IMR-90 (cell line): ENCODE results near the gene FBXO22. TPM values are rescaled to one million over a fixed set of nuclear protein-coding genes. Genes with fewer than 3 reads are reported as not detected.

Experiments
- ATAC-seq: fragments of 200-7000 bp; cut with Tn5 transposase; 2 replicates; pipeline ENCODE4 v1.9.1; 2020; ENCODE audit warnings: low read depth, mild to moderate bottlenecking, moderate library complexity
- BruUV-seq: library from RNA; stranded (reverse); fragments of 400-500 nt; replicated peaks from 2 replicates; lab custom pipeline; 2021; lab: Mats Ljungman, UMichigan
- CTCF ChIA-PET: fragments of 300-600 bp; formaldehyde crosslinking; extraction: SDS; loops from one replicate; lab custom pipeline; 2021; ENCODE audit warnings: antibody characterized with exemption; lab: Yijun Ruan, JAX
- POLR2A ChIA-PET: fragments of 300-600 bp; sonication (Branson Sonifier 250); formaldehyde crosslinking; loops from one replicate; lab custom pipeline; 2022; ENCODE audit warnings: antibody characterized with exemption; ENCODE audit not compliant: unreplicated experiment; lab: Charles Lee
- DNase-seq: peaks from one replicate; pipeline ENCODE4 v3.0.0; 2013
- H2AFZ ChIP-seq: replicated peaks from 2 replicates; pipeline ENCODE3; 2013; ENCODE audit warnings: low read length, mild to moderate bottlenecking; ENCODE audit not compliant: poor library complexity
- H2AK5ac ChIP-seq: 2 replicates; pipeline ENCODE4 v1.6.1; 2013; ENCODE audit warnings: low read depth, low read length, inconsistent platforms
- H2AK9ac ChIP-seq: replicated peaks from 2 replicates; pipeline ENCODE3; 2013; ENCODE audit warnings: mild to moderate bottlenecking, low read depth, low read length, moderate library complexity; ENCODE audit not compliant: poor library complexity
- H2BK120ac ChIP-seq: 2 replicates; pipeline ENCODE4 v1.6.1; 2013; ENCODE audit warnings: low read depth, low read length, inconsistent platforms
- H2BK15ac ChIP-seq: 3 replicates; pipeline ENCODE4 v1.6.1; 2013; ENCODE audit warnings: low read depth, low read length, inconsistent platforms
- H2BK20ac ChIP-seq: 2 replicates; pipeline ENCODE4 v1.6.1; 2013; ENCODE audit warnings: low read depth, mild to moderate bottlenecking, inconsistent platforms, low read length, moderate library complexity
- H2BK5ac ChIP-seq: 2 replicates; pipeline ENCODE4 v1.6.1; 2013; ENCODE audit warnings: mild to moderate bottlenecking, low read depth, low read length, inconsistent platforms; ENCODE audit not compliant: poor library complexity, severe bottlenecking
- H3K14ac ChIP-seq: replicated peaks from 2 replicates; pipeline ENCODE4 v1.6.1; 2013; ENCODE audit warnings: low read depth, low read length, inconsistent platforms
- H3K18ac ChIP-seq: 2 replicates; pipeline ENCODE4 v1.6.1; 2013; ENCODE audit warnings: low read depth, low read length, control low read depth
- H3K23ac ChIP-seq: 2 replicates; pipeline ENCODE4 v1.6.1; 2013; ENCODE audit warnings: low read depth, low read length, inconsistent platforms
- H3K27ac ChIP-seq: 2 replicates; pipeline ENCODE4 v1.5.1; 2013; ENCODE audit warnings: mild to moderate bottlenecking, control low read depth, low read length; ENCODE audit not compliant: insufficient read depth
- H3K27me3 ChIP-seq: 2 replicates; pipeline ENCODE4 v1.6.1; 2013; ENCODE audit warnings: low read length; ENCODE audit not compliant: control insufficient read depth, insufficient read depth
- H3K36me3 ChIP-seq: 2 replicates; pipeline ENCODE4 v1.6.1; 2013; ENCODE audit warnings: low read length, mixed read lengths; ENCODE audit not compliant: control insufficient read depth, insufficient read depth
- H3K4ac ChIP-seq: 2 replicates; pipeline ENCODE4 v1.6.1; 2013; ENCODE audit warnings: low read depth, low read length, inconsistent platforms
- H3K4me1 ChIP-seq: 2 replicates; pipeline ENCODE4 v1.6.1; 2013; ENCODE audit warnings: low read length, mixed read lengths; ENCODE audit not compliant: control insufficient read depth, insufficient read depth
- H3K4me2 ChIP-seq: 2 replicates; pipeline ENCODE4 v1.6.1; 2013; ENCODE audit warnings: low read depth, mild to moderate bottlenecking, control low read depth, low read length, moderate library complexity
- H3K4me3 ChIP-seq: 2 replicates; pipeline ENCODE4 v1.5.1; 2013; ENCODE audit warnings: low read depth, mild to moderate bottlenecking, control low read depth, low read length, moderate library complexity; ENCODE audit not compliant: insufficient read depth
- H3K56ac ChIP-seq: 2 replicates; pipeline ENCODE4 v1.6.1; 2013; ENCODE audit warnings: low read length, inconsistent platforms; ENCODE audit not compliant: insufficient read depth; ENCODE audit errors: extremely low read depth
- H3K79me1 ChIP-seq, 2 experiments: 2 replicates each; pipeline ENCODE4 v1.6.1; 2013; ENCODE audit warnings: low read length in 2 of 2, inconsistent platforms in 1 of 2, low read depth in 1 of 2
- H3K9ac ChIP-seq: 2 replicates; pipeline ENCODE4 v1.6.1; 2013; ENCODE audit warnings: low read depth, low read length, control low read depth
- H3K9me1 ChIP-seq: 2 replicates; pipeline ENCODE4 v1.6.1; 2013; ENCODE audit warnings: low read length, inconsistent platforms; ENCODE audit not compliant: insufficient read depth
- H3K9me3 ChIP-seq: 2 replicates; pipeline ENCODE4 v1.6.1; 2013; ENCODE audit warnings: low read length; ENCODE audit not compliant: control insufficient read depth, insufficient read depth
- H4K20me1 ChIP-seq: 2 replicates; pipeline ENCODE4 v1.6.1; 2013; ENCODE audit warnings: low read length, inconsistent platforms; ENCODE audit not compliant: insufficient read depth
- H4K5ac ChIP-seq: 2 replicates; pipeline ENCODE4 v1.6.1; 2013; ENCODE audit warnings: mild to moderate bottlenecking, low read depth, low read length, control low read depth
- H4K8ac ChIP-seq, 2 experiments: 2 replicates each; pipeline ENCODE4 v1.6.1; 2013; ENCODE audit warnings: low read depth in 2 of 2, low read length in 2 of 2, control low read depth in 1 of 2, inconsistent platforms in 1 of 2
- H4K91ac ChIP-seq: 2 replicates; pipeline ENCODE4 v1.6.1; 2013; ENCODE audit warnings: low read depth, low read length, inconsistent platforms; ENCODE audit not compliant: insufficient read depth
- CEBPB ChIP-seq: IDR thresholded peaks from 2 replicates; pipeline ENCODE4 v1.6.1; 2012; ENCODE audit warnings: low read depth, low read length, improper control_type of control experiment
- CTCF ChIP-seq: conservative IDR thresholded peaks from 2 replicates; pipeline ENCODE4 v1.5.1; 2012; ENCODE audit warnings: mild to moderate bottlenecking, low read depth, low read length, improper control_type of control experiment
- RCOR1 ChIP-seq: IDR thresholded peaks from 2 replicates; pipeline ENCODE4 v1.6.1; 2012; ENCODE audit warnings: mild to moderate bottlenecking, low read length, improper control_type of control experiment; ENCODE audit not compliant: insufficient replicate concordance
- WGBS, 2 experiments: methylation state at CpG; one replicate each; pipeline versions ENCODE4 v1.1.5 to v1.1.7; 2013; ENCODE audit warnings: missing lambda C conversion rate in 2 of 2; ENCODE audit not compliant: insufficient read length in 1 of 2; ENCODE audit errors: extremely low coverage in 2 of 2; 5-methylcytosine and 5-hydroxymethylcytosine counted together
- dilution Hi-C: fragments of 300-500 bp; cut with HindIII; formaldehyde crosslinking; loops from one replicate; pipeline ENCODE4 v1.14.3; 2018; ENCODE audit warnings: low sequenced_read_pairs; ENCODE audit not compliant: unreplicated experiment
- in situ Hi-C: fragments of 300-500 bp; cut with MboI; formaldehyde crosslinking; loops from 3 replicates; pipeline ENCODE4 v1.14.3; 2019; ENCODE audit warnings: low sequenced_read_pairs, inconsistent platforms, mixed read lengths
- intact Hi-C: fragments of 100-400 bp; cut with micrococcal nuclease; formaldehyde crosslinking; loops from 2 replicates; pipeline ENCODE4 v1.10.0; 2022
- polyA plus RNA-seq, 3 experiments: library from polyadenylated mRNA; depleted of rRNA; stranded (reverse); fragments of >200 nt; gene quantifications; 2 replicates each; pipeline ENCODE4 v1.2.3, GENCODE V29; 2012; ENCODE audit warnings: low replicate concordance in 1 of 3
- total RNA-seq: library from RNA; depleted of rRNA; stranded (reverse); fragments of >200 nt; gene quantifications from 2 replicates; pipeline ENCODE4 v1.2.3, GENCODE V29; 2012

Gene FBXO22
- total and polyA plus RNA-seq, 2 of the 4 experiments (the other 2 are of a cell fraction) = 22.4 to 45.2 TPM

DNA sequence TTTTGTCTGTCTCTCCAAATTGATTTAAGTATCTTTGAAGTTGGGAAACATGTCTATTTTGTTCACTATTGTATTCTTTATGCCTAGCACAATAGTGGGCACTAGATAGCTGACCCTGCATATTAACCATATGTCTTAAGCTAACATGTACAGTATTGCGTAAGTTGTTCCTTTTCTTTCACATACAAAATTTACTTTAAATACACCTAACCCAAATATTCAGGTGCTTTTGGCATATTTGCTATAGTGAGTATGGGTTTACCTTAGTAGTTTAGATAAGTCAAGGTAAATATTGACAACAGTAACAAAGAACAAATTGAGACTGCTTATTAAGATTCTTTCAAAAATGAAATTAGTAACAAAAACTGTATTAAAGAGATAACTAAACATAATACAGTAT lies 57.7 kb downstream of the FBXO22 start:
- no peaks in the 10 kb centered on the region for H3K9me1 ChIP-seq
- H3K79me1 ChIP-seq = no peaks in the 10 kb centered on the region

More for the DNA sequence above, 57.7 kb downstream of the FBXO22 start:
- no CpG with 5 or more reads among the region's 1 CpG for WGBS, 2 experiments
- Histone ChIP-seq H3K23ac (no peak overlapping the region), H3K4me2 (no peak overlapping the region), H4K5ac (no peak overlapping the region), H3K27me3 (no peaks in the 10 kb centered on the region), H2AK9ac (no peak overlapping the region), H3K4me1 (peaks cover 2% of the 10 kb centered on the region; the same call in 1 of the 2 replicates), H4K8ac (no peak overlapping the region), H2AFZ (no peak overlapping the region), H2AK5ac (no peak overlapping the region), H3K14ac (no peak overlapping the region), H2BK120ac (no peak overlapping the region), H4K20me1 (no peaks in the 10 kb centered on the region; the same call in 1 of the 2 replicates), H3K56ac (no peak overlapping the region), H3K27ac (no peak overlapping the region), H3K36me3 (no peaks in the 10 kb centered on the region), H3K4ac (no peak overlapping the region), H2BK15ac (no peak overlapping the region), H3K9ac (no peak overlapping the region), H4K91ac (no peak overlapping the region), H3K9me3 (no peaks in the 10 kb centered on the region), H2BK5ac (no peak overlapping the region), H2BK20ac (no peak overlapping the region), H3K4me3 (no peak overlapping the region), H3K18ac (no peak overlapping the region)
- no TSS peak for BruUV-seq
- intact Hi-C loops = no loop called here
- ChIA-PET POLR2A (no interaction called here), CTCF (no interaction called here)
- dilution Hi-C loops = no loop called here
- no peak for TF ChIP-seq CTCF
- TF ChIP-seq CEBPB = peak; percentile 80
- no peak for TF ChIP-seq RCOR1
- in situ Hi-C loops = no loop called here
- DNase-seq (no peak), ATAC-seq (no peak)
